GM19397 (cell line): ENCODE measurements around the gene SLC5A11.
"Not testable (repeated sequence)": the region's sequence is repeated elsewhere in the genome, so short reads cannot be mapped to it uniquely, and the experiment has no call there.

Experiments used
- ATAC-seq: cut with Tn5 transposase; IDR thresholded peaks from one replicate; pipeline ENCODE4 v1.9.1; 2021; ENCODE audit warnings: mild to moderate bottlenecking, moderate library complexity; ENCODE audit not compliant: unreplicated experiment

Gene SLC5A11

GRCh38 chr16:24856871-24857270, 11.1 kb downstream of the SLC5A11 start:
- ATAC-seq: not testable (repeated sequence)

- no peak for ATAC-seq
Measured at GRCh38 chr16:24858219-24859041, 12.7 kb downstream of the SLC5A11 start.

- no peak for ATAC-seq
Measured at GRCh38 chr16:24861461-24861860, 15.7 kb downstream of the SLC5A11 start.

- ATAC-seq: no peak
Measured at GRCh38 chr16:24863582-24864437, 18.0 kb downstream of the SLC5A11 start.

GRCh38 chr16:24869033-24869432, 23.3 kb downstream of the SLC5A11 start:
- ATAC-seq: no peak

GRCh38 chr16:24871891-24872290, 26.1 kb downstream of the SLC5A11 start:
- no peak for ATAC-seq

GRCh38 chr16:24873028-24873427, 27.3 kb downstream of the SLC5A11 start:
- ATAC-seq: no peak

- no peak for ATAC-seq
Measured at GRCh38 chr16:24875466-24875865, 29.7 kb downstream of the SLC5A11 start.

- ATAC-seq: no peak
Measured at GRCh38 chr16:24876231-24876630, 30.5 kb downstream of the SLC5A11 start.

- ATAC-seq: no peak
Measured at GRCh38 chr16:24879684-24880083, 33.9 kb downstream of the SLC5A11 start.

- ATAC-seq: no peak
Measured at GRCh38 chr16:24883714-24884151, 38.0 kb downstream of the SLC5A11 start.

GRCh38 chr16:24887472-24887871, 41.7 kb downstream of the SLC5A11 start:
- ATAC-seq: no peak

- no peak for ATAC-seq
Measured at GRCh38 chr16:24890746-24891145, 45.0 kb downstream of the SLC5A11 start.

GRCh38 chr16:24896439-24896838, 50.7 kb downstream of the SLC5A11 start:
- ATAC-seq: no peak

GRCh38 chr16:24897522-24897921, 51.8 kb downstream of the SLC5A11 start:
- not testable (repeated sequence) for ATAC-seq

- no peak for ATAC-seq
Measured at GRCh38 chr16:24900230-24900629, 54.5 kb downstream of the SLC5A11 start.

GRCh38 chr16:24906199-24906808, 60.5 kb downstream of the SLC5A11 start:
- no peak for ATAC-seq

- ATAC-seq: no peak
Measured at GRCh38 chr16:24906901-24907300, 61.1 kb downstream of the SLC5A11 start.

- no peak for ATAC-seq
Measured at GRCh38 chr16:24908716-24909115, 63.0 kb downstream of the SLC5A11 start.

- ATAC-seq: no peak
Measured at GRCh38 chr16:24909856-24910255, 64.1 kb downstream of the SLC5A11 start.

GRCh38 chr16:24915019-24915418, 69.3 kb downstream of the SLC5A11 start:
- no peak for ATAC-seq
